ENCODE data around the gene KCNC3. TPM values are rescaled to one million over a fixed set of nuclear protein-coding genes. Genes with fewer than 3 reads are reported as not detected.

KCNC3 gene
- total RNA-seq, 1 experiment from 2014 or later: 17.3 TPM

DNA sequence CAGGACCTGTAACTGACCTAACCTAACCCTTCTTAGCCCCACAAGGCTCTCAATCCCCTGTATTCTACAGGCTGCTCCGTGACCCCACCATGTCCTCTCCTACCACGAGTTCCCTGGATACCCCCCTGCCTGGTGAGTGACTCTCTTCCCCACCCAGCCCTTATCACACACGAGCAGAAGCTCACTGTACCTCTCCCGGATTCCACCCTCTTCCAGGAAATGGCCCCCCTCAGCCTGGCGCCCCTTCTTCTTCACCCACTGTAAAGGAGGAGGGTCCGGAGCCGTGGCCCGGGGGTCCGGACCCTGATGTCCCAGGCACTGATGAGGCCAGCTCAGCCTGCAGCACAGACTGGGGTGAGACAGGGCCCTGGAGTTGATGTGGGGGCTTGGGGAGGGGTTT is 48.3 kb upstream of the KCNC3 start:
- H2AFZ ChIP-seq (ENCODE audit: low read length): no peak overlapping the region
- H3K18ac ChIP-seq (ENCODE audit: insufficient read length, low read depth, low read length): no peak overlapping the region
- peaks cover 4% of the 10 kb centered on the region; the same call in 1 of the 2 replicates for H3K27me3 Mint-ChIP-seq (ENCODE audit: low read depth)
- H3K4ac ChIP-seq (ENCODE audit: low read depth, low read length): no peak overlapping the region
- H3K56ac ChIP-seq (ENCODE audit: insufficient read length, low read depth, low read length): no peak overlapping the region
- no peaks in the 10 kb centered on the region for H3K9me3 ChIP-seq (ENCODE audit: control insufficient read depth, low read depth, low read length)
- no peaks in the 10 kb centered on the region for H4K20me1 ChIP-seq (ENCODE audit: control insufficient read depth, insufficient read depth, insufficient read length)
- H3K9me3 Mint-ChIP-seq: peaks cover 0 to 4% of the 10 kb centered on the region in 2 experiments; a peak in 1 of 5 replicates
- no peak overlapping the region for H2BK120ac ChIP-seq (ENCODE audit: low read depth, low read length, poor library complexity, severe bottlenecking)
- H3K27me3 ChIP-seq (ENCODE audit: insufficient read depth, low read length): no peaks in the 10 kb centered on the region
- peaks cover 0 to 10% of the 10 kb centered on the region in 2 experiments; a peak in 2 of 4 replicates for H3K4me1 Mint-ChIP-seq
- peak overlapping the region; percentile 96 to 98; a peak in 2 of 5 replicates for H3K4me3 Mint-ChIP-seq
- H3T11ph ChIP-seq (ENCODE audit: low read length): no peak overlapping the region
- TF ChIP-seq, protein P1, sequence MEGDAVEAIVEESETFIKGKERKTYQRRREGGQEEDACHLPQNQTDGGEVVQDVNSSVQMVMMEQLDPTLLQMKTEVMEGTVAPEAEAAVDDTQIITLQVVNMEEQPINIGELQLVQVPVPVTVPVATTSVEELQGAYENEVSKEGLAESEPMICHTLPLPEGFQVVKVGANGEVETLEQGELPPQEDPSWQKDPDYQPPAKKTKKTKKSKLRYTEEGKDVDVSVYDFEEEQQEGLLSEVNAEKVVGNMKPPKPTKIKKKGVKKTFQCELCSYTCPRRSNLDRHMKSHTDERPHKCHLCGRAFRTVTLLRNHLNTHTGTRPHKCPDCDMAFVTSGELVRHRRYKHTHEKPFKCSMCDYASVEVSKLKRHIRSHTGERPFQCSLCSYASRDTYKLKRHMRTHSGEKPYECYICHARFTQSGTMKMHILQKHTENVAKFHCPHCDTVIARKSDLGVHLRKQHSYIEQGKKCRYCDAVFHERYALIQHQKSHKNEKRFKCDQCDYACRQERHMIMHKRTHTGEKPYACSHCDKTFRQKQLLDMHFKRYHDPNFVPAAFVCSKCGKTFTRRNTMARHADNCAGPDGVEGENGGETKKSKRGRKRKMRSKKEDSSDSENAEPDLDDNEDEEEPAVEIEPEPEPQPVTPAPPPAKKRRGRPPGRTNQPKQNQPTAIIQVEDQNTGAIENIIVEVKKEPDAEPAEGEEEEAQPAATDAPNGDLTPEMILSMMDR (conservative IDR thresholded peaks at IDR 0.05): no peak
- H3K14ac ChIP-seq (ENCODE audit: insufficient read depth, low read length): no peak overlapping the region
- H3K9ac ChIP-seq (ENCODE audit: extremely low read depth, insufficient read length, low read length): no peak overlapping the region
- no peak overlapping the region for H2BK20ac ChIP-seq (ENCODE audit: low read depth, low read length, poor library complexity, severe bottlenecking)
- no CpG with 5 or more reads among the region's 9 CpGs for WGBS (ENCODE audit: extremely low coverage, insufficient read length, low lambda C conversion rate)
- DNase-seq: no peak
- H4K8ac ChIP-seq (replicated peaks; ENCODE audit: insufficient read length, low read depth, low read length): no peak overlapping the region
- no peak overlapping the region for H2BK5ac ChIP-seq (ENCODE audit: insufficient read length, low read length)
- peak overlapping the region; percentile 26 for H3K4me2 ChIP-seq (ENCODE audit: insufficient read depth, insufficient read length, low read length)
- no peaks in the 10 kb centered on the region for H3K79me1 ChIP-seq (ENCODE audit: insufficient read depth, low read depth, low read length, poor library complexity, severe bottlenecking)
- no peak overlapping the region for H2BK12ac ChIP-seq (ENCODE audit: insufficient read length, low read depth, low read length)
- H3K23ac ChIP-seq (ENCODE audit: insufficient read length, low read depth, low read length): no peak overlapping the region
- peaks cover 26 to 45% (median 41%) of the 10 kb centered on the region in 3 experiments; a peak in 6 of 7 replicates for H3K36me3 Mint-ChIP-seq (ENCODE audit: insufficient read depth in 1 of 3, low read depth in 3 of 3)
- no peak overlapping the region for H2BK15ac ChIP-seq (ENCODE audit: low read depth, low read length)
- H3K27ac ChIP-seq (ENCODE audit: insufficient read length, low read depth, low read length): no peak overlapping the region
- no peak overlapping the region for H2AK5ac ChIP-seq (ENCODE audit: insufficient read length, low read length)
- H3K79me2 ChIP-seq (ENCODE audit: insufficient read depth, low read length): no peaks in the 10 kb centered on the region
- H4K91ac ChIP-seq (ENCODE audit: insufficient read length, low read depth, low read length): no peak overlapping the region
- H3K23me2 ChIP-seq (ENCODE audit: insufficient read length, low read depth, low read length, poor library complexity, severe bottlenecking): no peaks in the 10 kb centered on the region
- H4K5ac ChIP-seq (ENCODE audit: insufficient read length, low read depth, low read length): no peak overlapping the region
- H3K27ac Mint-ChIP-seq: peak overlapping the region in 2 of 3 experiments; percentile 82 to 96; a peak in 3 of 7 replicates
- no peaks in the 10 kb centered on the region for H3K4me1 ChIP-seq (ENCODE audit: insufficient read depth, low read length)
